ENCODE results near the gene KLHL40. TPM values are rescaled to one million over a fixed set of nuclear protein-coding genes. Genes with fewer than 3 reads are reported as not detected.

KLHL40 gene
- total and polyA plus RNA-seq, 11 donors = 0.19 to 6.8 (median 0.73) TPM; not detected in 1

- Histone ChIP-seq H3K9me3 (no peaks in the 10 kb centered on the region), H3K27ac (peak overlapping the region in 5 of 12 donors; percentile 17 to 51 (median 29)), H3K4me1 (peaks cover 0 to 29% (median 12%) of the 10 kb centered on the region in 12 donors), H3K27me3 (no peaks in the 10 kb centered on the region), H3K4me3 (no peak overlapping the region), H3K36me3 (no peaks in the 10 kb centered on the region)
- intact Hi-C loops (cut with DNase I) = no loop called here
- no peak for TF ChIP-seq POLR2A (IDR thresholded peaks at IDR 0.05)
- TF ChIP-seq CTCF (IDR thresholded peaks at IDR 0.05) = no peak
- DNase-seq (peak in 1 of 5 donors; percentile 49), ATAC-seq (no peak)
- WGBS, 4 donors = 0 to 38% (median 20%) methylated on average over 1 of the region's 1 CpG
These were observed 50.7 kb downstream of the KLHL40 start for GRCh38 chr3:42736081-42736480.

- TF ChIP-seq POLR2A (IDR thresholded peaks at IDR 0.05) (no peak), CTCF (IDR thresholded peaks at IDR 0.05) (no peak)
- ATAC-seq (no peak), DNase-seq (peak in 1 of 5 donors; percentile 37)
- intact Hi-C loops (cut with DNase I) = no loop called here
- H3K9me3 ChIP-seq = no peaks in the 10 kb centered on the region
- no peaks in the 10 kb centered on the region for H3K36me3 ChIP-seq
- peak overlapping the region in 5 of 12 donors; percentile 17 to 51 (median 23) for H3K27ac ChIP-seq
- H3K27me3 ChIP-seq = no peaks in the 10 kb centered on the region
- H3K4me1 ChIP-seq = peaks cover 0 to 30% (median 12%) of the 10 kb centered on the region in 12 donors
- 71 to 81% (median 78%) methylated on average over 3 to 6 of the region's 6 CpGs for WGBS, 4 donors
- H3K4me3 ChIP-seq = no peak overlapping the region
These were observed 51.2 kb downstream of the KLHL40 start for GRCh38 chr3:42736531-42736930.

- Histone ChIP-seq H3K36me3 (no peaks in the 10 kb centered on the region), H3K4me3 (no peak overlapping the region), H3K9me3 (no peaks in the 10 kb centered on the region), H3K27me3 (no peaks in the 10 kb centered on the region), H3K4me1 (peaks cover 0 to 36% (median 15%) of the 10 kb centered on the region in 12 donors), H3K27ac (peak overlapping the region; percentile 77 to 99 (median 92))
- peak; percentile 89 to 97 (median 90) for DNase-seq
- intact Hi-C loops (cut with DNase I) = loop anchor here in 9 of 10 donors (1.0 to 10.0 kb wide), 11 partner anchors 37 to 515 kb away; partner anchors contain the start of genes HHATL (in 7 of the 9), ZBTB47 (in 3 of the 9) and NKTR (in 1 of the 9)
- TF ChIP-seq POLR2A (IDR thresholded peaks at IDR 0.05) (no peak), CTCF (IDR thresholded peaks at IDR 0.05) (no peak)
- peak; percentile 96 to 97 (median 96) for ATAC-seq
- WGBS, 4 donors = 52 to 72% (median 63%) methylated on average over 10 to 12 of the region's 12 CpGs
These were observed 54.2 kb downstream of the KLHL40 start for GRCh38 chr3:42739401-42740158.

- no peaks in the 10 kb centered on the region for H3K27me3 ChIP-seq
- intact Hi-C loops (cut with DNase I) = loop anchor here in 8 of 10 donors (2.0 to 10.0 kb wide), 10 partner anchors 39 to 517 kb away; partner anchors contain the start of genes HHATL (in 5 of the 8), ZBTB47 (in 3 of the 8) and NKTR (in 1 of the 8)
- no peak for ATAC-seq
These were observed 56.5 kb downstream of the KLHL40 start for GRCh38 chr3:42741796-42742195.

More at GRCh38 chr3:42741796-42742195, 56.5 kb downstream of the KLHL40 start:
- 72 to 81% (median 74%) methylated on average over 3 of the region's 3 CpGs for WGBS, 4 donors
- no peak for DNase-seq
- Histone ChIP-seq H3K4me3 (no peak overlapping the region), H3K9me3 (no peaks in the 10 kb centered on the region), H3K27ac (peak overlapping the region in 7 of 12 donors; percentile 22 to 94 (median 79)), H3K4me1 (peaks cover 0 to 52% (median 19%) of the 10 kb centered on the region in 12 donors), H3K36me3 (no peaks in the 10 kb centered on the region)
- no peak for TF ChIP-seq CTCF (IDR thresholded peaks at IDR 0.05)
- TF ChIP-seq POLR2A (IDR thresholded peaks at IDR 0.05) = no peak

Data from heart left ventricle (tissue), 16 donors.